NAMALWA (cell line): ENCODE measurements around the gene LRCH3.
A peak's percentile ranks its signal among the peaks of the same experiment; 100 is the strongest.
"Not testable (repeated sequence)": the region's sequence is repeated elsewhere in the genome, so short reads cannot be mapped to it uniquely, and the experiment has no call there.

Experiments
- DNase-seq: peaks from one replicate; pipeline ENCODE4 v3.0.0-alpha.2; 2015; ENCODE audit warnings: low spot score

The LRCH3 gene

GRCh38 chr3:197836244-197836643, 45.2 kb downstream of the LRCH3 start:
- no peak for DNase-seq

- DNase-seq, result no peak
These were observed 46.2 kb downstream of the LRCH3 start for GRCh38 chr3:197837282-197837681.

GRCh38 chr3:197841789-197842188, 50.7 kb downstream of the LRCH3 start:
- DNase-seq, result no peak

- no peak for DNase-seq
These were observed 55.4 kb downstream of the LRCH3 start for GRCh38 chr3:197846491-197846890.

- peak; percentile 80 for DNase-seq
These were observed 56.9 kb downstream of the LRCH3 start for GRCh38 chr3:197847866-197848401.

GRCh38 chr3:197854596-197855343, 63.7 kb downstream of the LRCH3 start:
- DNase-seq, result no peak

- no peak for DNase-seq
These were observed 64.5 kb downstream of the LRCH3 start for GRCh38 chr3:197855571-197855970.

- DNase-seq, result no peak
These were observed 65.3 kb downstream of the LRCH3 start for GRCh38 chr3:197856199-197856816.

- no peak for DNase-seq
These were observed 67.1 kb downstream of the LRCH3 start for GRCh38 chr3:197858133-197858532.

GRCh38 chr3:197858598-197858997, 67.5 kb downstream of the LRCH3 start:
- no peak for DNase-seq

GRCh38 chr3:197866035-197866434, 75.0 kb downstream of the LRCH3 start:
- DNase-seq, result no peak

- no peak for DNase-seq
These were observed 82.3 kb downstream of the LRCH3 start for GRCh38 chr3:197873329-197873728.

- DNase-seq, result no peak
These were observed 83.0 kb downstream of the LRCH3 start for GRCh38 chr3:197874064-197874463.

GRCh38 chr3:197874653-197875052, 83.6 kb downstream of the LRCH3 start:
- no peak for DNase-seq

- no peak for DNase-seq
These were observed 86.8 kb downstream of the LRCH3 start for GRCh38 chr3:197877902-197878301.

- DNase-seq, result no peak
These were observed 87.4 kb downstream of the LRCH3 start for GRCh38 chr3:197878427-197878826.

GRCh38 chr3:197880491-197881269, 89.6 kb downstream of the LRCH3 start:
- no peak for DNase-seq

- DNase-seq, result no peak
These were observed 90.4 kb downstream of the LRCH3 start for GRCh38 chr3:197881270-197881969.

- DNase-seq, result no peak
These were observed 90.9 kb downstream of the LRCH3 start for GRCh38 chr3:197881970-197882338.

GRCh38 chr3:197882586-197882985, 91.5 kb downstream of the LRCH3 start:
- no peak for DNase-seq

- no peak for DNase-seq
These were observed 92.5 kb downstream of the LRCH3 start for GRCh38 chr3:197883541-197883940.

GRCh38 chr3:197884330-197884729, 93.3 kb downstream of the LRCH3 start:
- not testable (repeated sequence) for DNase-seq
